ENCODE results near the gene POLR1C.
A peak's percentile ranks its signal among the peaks of the same experiment; 100 is the strongest.

POLR1C gene

DNA sequence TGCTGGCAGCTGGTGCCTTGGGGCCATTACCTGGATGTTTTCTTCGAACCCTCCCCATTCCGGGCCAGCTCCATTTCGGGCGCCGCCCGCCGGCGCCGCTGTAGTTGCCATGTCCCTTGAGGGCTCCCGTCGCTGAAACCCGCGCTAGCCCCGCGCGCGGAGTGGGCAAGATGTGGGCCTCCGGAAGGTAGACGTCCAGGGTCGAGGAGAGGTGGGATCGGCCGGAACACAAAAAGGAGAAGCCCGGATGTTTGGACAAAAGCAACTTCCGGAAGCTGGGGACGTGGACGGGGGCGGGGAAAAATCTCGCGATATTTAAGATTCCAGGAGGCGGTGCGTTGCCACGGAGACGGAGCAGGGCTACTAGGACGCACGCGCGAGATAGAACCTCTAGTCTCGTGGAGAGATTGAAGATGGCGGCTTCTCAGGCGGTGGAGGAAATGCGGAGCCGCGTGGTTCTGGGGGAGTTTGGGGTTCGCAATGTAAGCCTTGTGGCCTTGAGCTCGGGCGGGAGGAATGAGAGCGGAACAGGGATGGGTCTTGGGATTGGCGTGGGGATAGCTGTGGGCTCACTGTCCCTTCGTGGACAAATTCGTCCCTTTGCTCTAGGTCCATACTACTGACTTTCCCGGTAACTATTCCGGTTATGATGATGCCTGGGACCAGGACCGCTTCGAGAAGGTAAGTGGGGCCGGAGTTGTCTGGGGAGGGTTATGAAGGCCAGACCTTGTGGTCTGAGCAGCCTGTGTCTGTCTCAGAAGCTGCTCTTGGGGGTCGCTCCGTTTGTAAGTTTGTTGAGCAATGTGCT, at the start of gene POLR1C, which contains the start of gene YIPF3 (continued):
- TF ChIP-seq, protein P1, sequence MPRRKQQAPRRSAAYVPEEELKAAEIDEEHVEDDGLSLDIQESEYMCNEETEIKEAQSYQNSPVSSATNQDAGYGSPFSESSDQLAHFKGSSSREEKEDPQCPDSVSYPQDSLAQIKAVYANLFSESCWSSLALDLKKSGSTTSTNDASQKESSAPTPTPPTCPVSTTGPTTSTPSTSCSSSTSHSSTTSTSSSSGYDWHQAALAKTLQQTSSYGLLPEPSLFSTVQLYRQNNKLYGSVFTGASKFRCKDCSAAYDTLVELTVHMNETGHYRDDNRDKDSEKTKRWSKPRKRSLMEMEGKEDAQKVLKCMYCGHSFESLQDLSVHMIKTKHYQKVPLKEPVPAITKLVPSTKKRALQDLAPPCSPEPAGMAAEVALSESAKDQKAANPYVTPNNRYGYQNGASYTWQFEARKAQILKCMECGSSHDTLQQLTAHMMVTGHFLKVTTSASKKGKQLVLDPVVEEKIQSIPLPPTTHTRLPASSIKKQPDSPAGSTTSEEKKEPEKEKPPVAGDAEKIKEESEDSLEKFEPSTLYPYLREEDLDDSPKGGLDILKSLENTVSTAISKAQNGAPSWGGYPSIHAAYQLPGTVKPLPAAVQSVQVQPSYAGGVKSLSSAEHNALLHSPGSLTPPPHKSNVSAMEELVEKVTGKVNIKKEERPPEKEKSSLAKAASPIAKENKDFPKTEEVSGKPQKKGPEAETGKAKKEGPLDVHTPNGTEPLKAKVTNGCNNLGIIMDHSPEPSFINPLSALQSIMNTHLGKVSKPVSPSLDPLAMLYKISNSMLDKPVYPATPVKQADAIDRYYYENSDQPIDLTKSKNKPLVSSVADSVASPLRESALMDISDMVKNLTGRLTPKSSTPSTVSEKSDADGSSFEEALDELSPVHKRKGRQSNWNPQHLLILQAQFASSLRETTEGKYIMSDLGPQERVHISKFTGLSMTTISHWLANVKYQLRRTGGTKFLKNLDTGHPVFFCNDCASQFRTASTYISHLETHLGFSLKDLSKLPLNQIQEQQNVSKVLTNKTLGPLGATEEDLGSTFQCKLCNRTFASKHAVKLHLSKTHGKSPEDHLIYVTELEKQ (tag by site-specific recombination; IDR thresholded peaks at IDR 0.05; ENCODE audit: borderline replicate concordance) = no peak
- TF ChIP-seq, protein P2, sequence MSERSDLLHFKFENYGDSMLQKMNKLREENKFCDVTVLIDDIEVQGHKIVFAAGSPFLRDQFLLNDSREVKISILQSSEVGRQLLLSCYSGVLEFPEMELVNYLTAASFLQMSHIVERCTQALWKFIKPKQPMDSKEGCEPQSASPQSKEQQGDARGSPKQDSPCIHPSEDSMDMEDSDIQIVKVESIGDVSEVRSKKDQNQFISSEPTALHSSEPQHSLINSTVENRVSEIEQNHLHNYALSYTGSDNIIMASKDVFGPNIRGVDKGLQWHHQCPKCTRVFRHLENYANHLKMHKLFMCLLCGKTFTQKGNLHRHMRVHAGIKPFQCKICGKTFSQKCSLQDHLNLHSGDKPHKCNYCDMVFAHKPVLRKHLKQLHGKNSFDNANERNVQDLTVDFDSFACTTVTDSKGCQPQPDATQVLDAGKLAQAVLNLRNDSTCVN (tag by site-specific recombination; optimal IDR thresholded peaks at IDR 0.05) = peak; percentile 53
- TF ChIP-seq ZNF629 (tag by site-specific recombination; IDR thresholded peaks at IDR 0.05) = peak; percentile 61
- TF ChIP-seq SP2 (tag by site-specific recombination; IDR thresholded peaks at IDR 0.05) = peak; percentile 91
- TF ChIP-seq KLF9 (tag by site-specific recombination; IDR thresholded peaks at IDR 0.05; ENCODE audit: low read depth) = peak; percentile 72; the same call in 1 of the 2 replicates
- no peak for TF ChIP-seq ZNF155 (tag by site-specific recombination; IDR thresholded peaks at IDR 0.05)
- TF ChIP-seq KLF10 (tag by site-specific recombination; IDR thresholded peaks at IDR 0.05) = peak; percentile 35; the same call in 1 of the 2 replicates
- 0 out of 2 replicates have a peak, but pooled peaks have one; percentile 30 for TF ChIP-seq ZNF324 (tag by site-specific recombination; IDR thresholded peaks at IDR 0.05)
- TF ChIP-seq ZNF549 (tag by site-specific recombination; IDR thresholded peaks at IDR 0.05) = no peak
- TF ChIP-seq, protein P3, sequence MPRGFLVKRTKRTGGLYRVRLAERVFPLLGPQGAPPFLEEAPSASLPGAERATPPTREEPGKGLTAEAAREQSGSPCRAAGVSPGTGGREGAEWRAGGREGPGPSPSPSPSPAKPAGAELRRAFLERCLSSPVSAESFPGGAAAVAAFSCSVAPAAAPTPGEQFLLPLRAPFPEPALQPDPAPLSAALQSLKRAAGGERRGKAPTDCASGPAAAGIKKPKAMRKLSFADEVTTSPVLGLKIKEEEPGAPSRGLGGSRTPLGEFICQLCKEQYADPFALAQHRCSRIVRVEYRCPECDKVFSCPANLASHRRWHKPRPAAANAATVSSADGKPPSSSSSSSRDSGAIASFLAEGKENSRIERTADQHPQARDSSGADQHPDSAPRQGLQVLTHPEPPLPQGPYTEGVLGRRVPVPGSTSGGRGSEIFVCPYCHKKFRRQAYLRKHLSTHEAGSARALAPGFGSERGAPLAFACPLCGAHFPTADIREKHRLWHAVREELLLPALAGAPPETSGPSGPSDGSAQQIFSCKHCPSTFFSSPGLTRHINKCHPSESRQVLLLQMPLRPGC (tag by site-specific recombination; IDR thresholded peaks at IDR 0.05) = peak; percentile 7; the same call in 1 of the 2 replicates
- TF ChIP-seq, protein P4, sequence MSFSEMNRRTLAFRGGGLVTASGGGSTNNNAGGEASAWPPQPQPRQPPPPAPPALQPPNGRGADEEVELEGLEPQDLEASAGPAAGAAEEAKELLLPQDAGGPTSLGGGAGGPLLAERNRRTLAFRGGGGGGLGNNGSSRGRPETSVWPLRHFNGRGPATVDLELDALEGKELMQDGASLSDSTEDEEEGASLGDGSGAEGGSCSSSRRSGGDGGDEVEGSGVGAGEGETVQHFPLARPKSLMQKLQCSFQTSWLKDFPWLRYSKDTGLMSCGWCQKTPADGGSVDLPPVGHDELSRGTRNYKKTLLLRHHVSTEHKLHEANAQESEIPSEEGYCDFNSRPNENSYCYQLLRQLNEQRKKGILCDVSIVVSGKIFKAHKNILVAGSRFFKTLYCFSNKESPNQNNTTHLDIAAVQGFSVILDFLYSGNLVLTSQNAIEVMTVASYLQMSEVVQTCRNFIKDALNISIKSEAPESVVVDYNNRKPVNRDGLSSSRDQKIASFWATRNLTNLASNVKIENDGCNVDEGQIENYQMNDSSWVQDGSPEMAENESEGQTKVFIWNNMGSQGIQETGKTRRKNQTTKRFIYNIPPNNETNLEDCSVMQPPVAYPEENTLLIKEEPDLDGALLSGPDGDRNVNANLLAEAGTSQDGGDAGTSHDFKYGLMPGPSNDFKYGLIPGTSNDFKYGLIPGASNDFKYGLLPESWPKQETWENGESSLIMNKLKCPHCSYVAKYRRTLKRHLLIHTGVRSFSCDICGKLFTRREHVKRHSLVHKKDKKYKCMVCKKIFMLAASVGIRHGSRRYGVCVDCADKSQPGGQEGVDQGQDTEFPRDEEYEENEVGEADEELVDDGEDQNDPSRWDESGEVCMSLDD (tag by site-specific recombination; IDR thresholded peaks at IDR 0.05) = peak; percentile 87
- TF ChIP-seq, protein P5, sequence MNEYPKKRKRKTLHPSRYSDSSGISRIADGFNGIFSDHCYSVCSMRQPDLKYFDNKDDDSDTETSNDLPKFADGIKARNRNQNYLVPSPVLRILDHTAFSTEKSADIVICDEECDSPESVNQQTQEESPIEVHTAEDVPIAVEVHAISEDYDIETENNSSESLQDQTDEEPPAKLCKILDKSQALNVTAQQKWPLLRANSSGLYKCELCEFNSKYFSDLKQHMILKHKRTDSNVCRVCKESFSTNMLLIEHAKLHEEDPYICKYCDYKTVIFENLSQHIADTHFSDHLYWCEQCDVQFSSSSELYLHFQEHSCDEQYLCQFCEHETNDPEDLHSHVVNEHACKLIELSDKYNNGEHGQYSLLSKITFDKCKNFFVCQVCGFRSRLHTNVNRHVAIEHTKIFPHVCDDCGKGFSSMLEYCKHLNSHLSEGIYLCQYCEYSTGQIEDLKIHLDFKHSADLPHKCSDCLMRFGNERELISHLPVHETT (tag by site-specific recombination; IDR thresholded peaks at IDR 0.05) = peak; percentile 68; the same call in 1 of the 2 replicates
- 0 out of 2 replicates have a peak, but pooled peaks have one; percentile 30 for TF ChIP-seq ZNF366 (tag by site-specific recombination; conservative IDR thresholded peaks at IDR 0.05)
- peak; percentile 61; the same call in 1 of the 2 replicates for TF ChIP-seq ZNF76 (tag by site-specific recombination; IDR thresholded peaks at IDR 0.05; ENCODE audit: borderline replicate concordance, low read depth)
- TF ChIP-seq ZNF843 (tag by site-specific recombination; IDR thresholded peaks at IDR 0.05) = 0 out of 2 replicates have a peak, but pooled peaks have one; percentile 10
- TF ChIP-seq ZNF24 (tag by site-specific recombination; IDR thresholded peaks at IDR 0.05) = no peak
- no peak for TF ChIP-seq ZFP37 (tag by site-specific recombination; IDR thresholded peaks at IDR 0.05)
- TF ChIP-seq ZNF184 (tag by site-specific recombination; IDR thresholded peaks at IDR 0.05) = no peak
- TF ChIP-seq ZNF837 (tag by site-specific recombination; IDR thresholded peaks at IDR 0.05) = no peak
- peak; percentile 67; the same call in 1 of the 2 replicates for TF ChIP-seq ZNF501 (tag by site-specific recombination; IDR thresholded peaks at IDR 0.05)
- TF ChIP-seq, protein P6, sequence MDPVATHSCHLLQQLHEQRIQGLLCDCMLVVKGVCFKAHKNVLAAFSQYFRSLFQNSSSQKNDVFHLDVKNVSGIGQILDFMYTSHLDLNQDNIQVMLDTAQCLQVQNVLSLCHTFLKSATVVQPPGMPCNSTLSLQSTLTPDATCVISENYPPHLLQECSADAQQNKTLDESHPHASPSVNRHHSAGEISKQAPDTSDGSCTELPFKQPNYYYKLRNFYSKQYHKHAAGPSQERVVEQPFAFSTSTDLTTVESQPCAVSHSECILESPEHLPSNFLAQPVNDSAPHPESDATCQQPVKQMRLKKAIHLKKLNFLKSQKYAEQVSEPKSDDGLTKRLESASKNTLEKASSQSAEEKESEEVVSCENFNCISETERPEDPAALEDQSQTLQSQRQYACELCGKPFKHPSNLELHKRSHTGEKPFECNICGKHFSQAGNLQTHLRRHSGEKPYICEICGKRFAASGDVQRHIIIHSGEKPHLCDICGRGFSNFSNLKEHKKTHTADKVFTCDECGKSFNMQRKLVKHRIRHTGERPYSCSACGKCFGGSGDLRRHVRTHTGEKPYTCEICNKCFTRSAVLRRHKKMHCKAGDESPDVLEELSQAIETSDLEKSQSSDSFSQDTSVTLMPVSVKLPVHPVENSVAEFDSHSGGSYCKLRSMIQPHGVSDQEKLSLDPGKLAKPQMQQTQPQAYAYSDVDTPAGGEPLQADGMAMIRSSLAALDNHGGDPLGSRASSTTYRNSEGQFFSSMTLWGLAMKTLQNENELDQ (tag by site-specific recombination; IDR thresholded peaks at IDR 0.05; ENCODE audit: low read depth) = no peak
- no peak for TF ChIP-seq PRDM1 (tag by site-specific recombination; IDR thresholded peaks at IDR 0.05)
- TF ChIP-seq, protein P7, sequence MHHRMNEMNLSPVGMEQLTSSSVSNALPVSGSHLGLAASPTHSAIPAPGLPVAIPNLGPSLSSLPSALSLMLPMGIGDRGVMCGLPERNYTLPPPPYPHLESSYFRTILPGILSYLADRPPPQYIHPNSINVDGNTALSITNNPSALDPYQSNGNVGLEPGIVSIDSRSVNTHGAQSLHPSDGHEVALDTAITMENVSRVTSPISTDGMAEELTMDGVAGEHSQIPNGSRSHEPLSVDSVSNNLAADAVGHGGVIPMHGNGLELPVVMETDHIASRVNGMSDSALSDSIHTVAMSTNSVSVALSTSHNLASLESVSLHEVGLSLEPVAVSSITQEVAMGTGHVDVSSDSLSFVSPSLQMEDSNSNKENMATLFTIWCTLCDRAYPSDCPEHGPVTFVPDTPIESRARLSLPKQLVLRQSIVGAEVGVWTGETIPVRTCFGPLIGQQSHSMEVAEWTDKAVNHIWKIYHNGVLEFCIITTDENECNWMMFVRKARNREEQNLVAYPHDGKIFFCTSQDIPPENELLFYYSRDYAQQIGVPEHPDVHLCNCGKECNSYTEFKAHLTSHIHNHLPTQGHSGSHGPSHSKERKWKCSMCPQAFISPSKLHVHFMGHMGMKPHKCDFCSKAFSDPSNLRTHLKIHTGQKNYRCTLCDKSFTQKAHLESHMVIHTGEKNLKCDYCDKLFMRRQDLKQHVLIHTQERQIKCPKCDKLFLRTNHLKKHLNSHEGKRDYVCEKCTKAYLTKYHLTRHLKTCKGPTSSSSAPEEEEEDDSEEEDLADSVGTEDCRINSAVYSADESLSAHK (tag by site-specific recombination; IDR thresholded peaks at IDR 0.05) = peak; percentile 6; the same call in 1 of the 2 replicates
